Neural cell (in vitro differentiated cells): ENCODE results near the gene KCTD15. TPM values are rescaled to one million over a fixed set of nuclear protein-coding genes. Genes with fewer than 3 reads are reported as not detected.

Experiments
- H2AFZ ChIP-seq: fragments of 200-600, 300-800 bp; sonication (generic), shearing (Covaris generic); 2 replicates; pipeline ENCODE4 v1.6.0; 2014; ENCODE audit warnings: low read depth, mild to moderate bottlenecking, antibody characterized with exemption, low read length, moderate library complexity
- H3F3A ChIP-seq: fragments of 200-600 bp; shearing (Covaris generic); 2 replicates; pipeline ENCODE4 v1.6.1; 2016; ENCODE audit warnings: mild to moderate bottlenecking, moderate library complexity, mixed read lengths, antibody characterized with exemption, low read length; ENCODE audit not compliant: insufficient read depth, poor library complexity, severe bottlenecking
- H3K27ac ChIP-seq: fragments of 200-600, 300-800 bp; sonication (generic), shearing (Covaris generic); 2 replicates; pipeline ENCODE4 v1.5.1; 2014; ENCODE audit warnings: mild to moderate bottlenecking, low read length, moderate library complexity
- H3K27me3 ChIP-seq: fragments of 300-800, 200-600 bp; sonication (generic), shearing (Covaris generic); 2 replicates; pipeline ENCODE4 v1.6.0; 2014; ENCODE audit warnings: mild to moderate bottlenecking, low read depth, low read length, moderate library complexity; ENCODE audit not compliant: insufficient read depth
- H3K36me3 ChIP-seq: fragments of 300-800, 200-600 bp; sonication (generic), shearing (Covaris generic); 2 replicates; pipeline ENCODE4 v1.5.1; 2014; ENCODE audit warnings: mild to moderate bottlenecking, antibody characterized with exemption, low read length, moderate library complexity; ENCODE audit not compliant: insufficient read depth
- H3K4me2 ChIP-seq: fragments of 300-800, 200-600 bp; sonication (generic), shearing (Covaris generic); 2 replicates; pipeline ENCODE4 v1.6.0; 2014; ENCODE audit warnings: mild to moderate bottlenecking, low read length
- H3K4me3 ChIP-seq: fragments of 300-800, 200-600 bp; sonication (generic), shearing (Covaris generic); 2 replicates; pipeline ENCODE4 v1.5.1; 2014; ENCODE audit warnings: mild to moderate bottlenecking, low read length, moderate library complexity
- H3K79me2 ChIP-seq: fragments of 200-600 bp; shearing (Covaris generic); replicated peaks from 2 replicates; pipeline ENCODE4 v1.6.0; 2014; ENCODE audit warnings: mild to moderate bottlenecking, low read length, moderate library complexity; ENCODE audit not compliant: insufficient read depth
- H3K9ac ChIP-seq: fragments of 300-800, 200-600 bp; sonication (generic), shearing (Covaris generic); 2 replicates; pipeline ENCODE4 v1.6.1; 2016; ENCODE audit warnings: mild to moderate bottlenecking, low read length, mixed read lengths
- H3K9me2 ChIP-seq: fragments of 200-600 bp; shearing (Covaris generic); 2 replicates; pipeline ENCODE4 v1.6.1; 2016; ENCODE audit warnings: mild to moderate bottlenecking, low read length, mixed read lengths; ENCODE audit not compliant: insufficient read depth
- H3K9me3 ChIP-seq: fragments of 200-600, 300-800 bp; sonication (generic), shearing (Covaris generic); 2 replicates; pipeline ENCODE4 v1.6.1; 2016; ENCODE audit warnings: mild to moderate bottlenecking, mixed run types, low read length, moderate library complexity, mixed read lengths
- H4K20me1 ChIP-seq: fragments of 200-600 bp; shearing (Covaris generic); 2 replicates; pipeline ENCODE4 v1.6.1; 2016; ENCODE audit warnings: mild to moderate bottlenecking, mixed run types; ENCODE audit not compliant: insufficient read depth
- CTCF ChIP-seq: fragments of 450-650 bp; IDR thresholded peaks from 2 replicates; pipeline ENCODE4 v1.5.1; 2014; ENCODE audit warnings: antibody characterized with exemption, mild to moderate bottlenecking, moderate library complexity; ENCODE audit not compliant: poor library complexity, severe bottlenecking
- EP300 ChIP-seq: fragments of 450-650 bp; conservative IDR thresholded peaks from 2 replicates; pipeline ENCODE4 v1.6.1; 2014; ENCODE audit warnings: antibody characterized with exemption, mild to moderate bottlenecking, moderate library complexity; ENCODE audit not compliant: poor library complexity, severe bottlenecking
- EZH2 ChIP-seq: fragments of 200-600, 300-800 bp; shearing (Covaris generic), sonication (generic); IDR thresholded peaks from 2 replicates; pipeline ENCODE4 v1.6.1; 2014; ENCODE audit warnings: antibody characterized with exemption, low read length, borderline replicate concordance, mild to moderate bottlenecking; ENCODE audit not compliant: insufficient read depth, poor library complexity, severe bottlenecking
- MXI1 ChIP-seq: fragments of 450-650 bp; conservative IDR thresholded peaks from 2 replicates; pipeline ENCODE4 v1.6.1; 2014; ENCODE audit warnings: antibody characterized with exemption, mild to moderate bottlenecking; ENCODE audit not compliant: poor library complexity, severe bottlenecking
- POLR2AphosphoS5 ChIP-seq: IDR thresholded peaks from 2 replicates; pipeline ENCODE4 v1.6.1; 2012
- RAD21 ChIP-seq: fragments of 450-650 bp; conservative IDR thresholded peaks from 2 replicates; pipeline ENCODE4 v1.6.1; 2014; ENCODE audit warnings: antibody characterized with exemption, mild to moderate bottlenecking, moderate library complexity
- REST ChIP-seq: IDR thresholded peaks from 2 replicates; pipeline ENCODE4 v1.6.1; 2012; ENCODE audit warnings: borderline replicate concordance
- SMC3 ChIP-seq: fragments of 450-650 bp; conservative IDR thresholded peaks from 2 replicates; pipeline ENCODE4 v1.6.1; 2014; ENCODE audit warnings: antibody characterized with exemption, mild to moderate bottlenecking, moderate library complexity; ENCODE audit not compliant: poor library complexity
- TAF1 ChIP-seq: IDR thresholded peaks from 2 replicates; pipeline ENCODE4 v1.6.1; 2012; ENCODE audit warnings: low read depth
- polyA plus RNA-seq: library from polyadenylated mRNA; depleted of rRNA; stranded (reverse); fragments of >200 nt; gene quantifications from 2 replicates; pipeline ENCODE4 v1.2.3, GENCODE V29; 2014

KCTD15 gene
- polyA plus RNA-seq, 1 donor from 2014 or later: 67.9 TPM

- no peaks in the 10 kb centered on the region for H4K20me1 ChIP-seq
- TF ChIP-seq RAD21: no peak
- no peak for TF ChIP-seq TAF1
- TF ChIP-seq REST: no peak
- TF ChIP-seq POLR2AphosphoS5: no peak
- no peak for TF ChIP-seq EZH2
- H3K9ac ChIP-seq: no peak overlapping the region
- H3K79me2 ChIP-seq: no peaks in the 10 kb centered on the region
- no peaks in the 10 kb centered on the region for H3K9me3 ChIP-seq
- no peak overlapping the region for H3K4me2 ChIP-seq
- H3K9me2 ChIP-seq: no peaks in the 10 kb centered on the region
- H3F3A ChIP-seq: no peaks in the 10 kb centered on the region
- no peaks in the 10 kb centered on the region for H3K27me3 ChIP-seq
- H3K36me3 ChIP-seq: no peaks in the 10 kb centered on the region
- H3K27ac ChIP-seq: no peak overlapping the region
- H2AFZ ChIP-seq: no peak overlapping the region
- no peak overlapping the region for H3K4me3 ChIP-seq
Observed at GRCh38 chr19:33802001-33802400, 5.3 kb downstream of the KCTD15 start.

GRCh38 chr19:33802801-33803200 is 6.1 kb downstream of the KCTD15 start:
- Histone ChIP-seq H3K4me3 (no peak overlapping the region), H3K36me3 (no peaks in the 10 kb centered on the region), H3K27me3 (no peaks in the 10 kb centered on the region), H3F3A (no peaks in the 10 kb centered on the region), H3K9me2 (no peaks in the 10 kb centered on the region), H3K9me3 (no peaks in the 10 kb centered on the region), H4K20me1 (no peaks in the 10 kb centered on the region), H2AFZ (no peak overlapping the region), H3K4me2 (no peak overlapping the region), H3K9ac (no peak overlapping the region), H3K27ac (no peak overlapping the region), H3K79me2 (no peaks in the 10 kb centered on the region)
- TF ChIP-seq MXI1 (no peak), SMC3 (no peak), TAF1 (no peak), RAD21 (no peak), POLR2AphosphoS5 (no peak), CTCF (no peak), REST (no peak), EP300 (no peak), EZH2 (no peak)
